Retina (tissue), 1 donor: ENCODE measurements around the gene KIF25.
"Not testable (repeated sequence)": the region's sequence is repeated elsewhere in the genome, so short reads cannot be mapped to it uniquely, and the experiment has no call there.

Experiments used
- DNase-seq: peaks from one replicate; pipeline ENCODE4 v3.0.0-alpha.2; 2016

Gene KIF25

DNA sequence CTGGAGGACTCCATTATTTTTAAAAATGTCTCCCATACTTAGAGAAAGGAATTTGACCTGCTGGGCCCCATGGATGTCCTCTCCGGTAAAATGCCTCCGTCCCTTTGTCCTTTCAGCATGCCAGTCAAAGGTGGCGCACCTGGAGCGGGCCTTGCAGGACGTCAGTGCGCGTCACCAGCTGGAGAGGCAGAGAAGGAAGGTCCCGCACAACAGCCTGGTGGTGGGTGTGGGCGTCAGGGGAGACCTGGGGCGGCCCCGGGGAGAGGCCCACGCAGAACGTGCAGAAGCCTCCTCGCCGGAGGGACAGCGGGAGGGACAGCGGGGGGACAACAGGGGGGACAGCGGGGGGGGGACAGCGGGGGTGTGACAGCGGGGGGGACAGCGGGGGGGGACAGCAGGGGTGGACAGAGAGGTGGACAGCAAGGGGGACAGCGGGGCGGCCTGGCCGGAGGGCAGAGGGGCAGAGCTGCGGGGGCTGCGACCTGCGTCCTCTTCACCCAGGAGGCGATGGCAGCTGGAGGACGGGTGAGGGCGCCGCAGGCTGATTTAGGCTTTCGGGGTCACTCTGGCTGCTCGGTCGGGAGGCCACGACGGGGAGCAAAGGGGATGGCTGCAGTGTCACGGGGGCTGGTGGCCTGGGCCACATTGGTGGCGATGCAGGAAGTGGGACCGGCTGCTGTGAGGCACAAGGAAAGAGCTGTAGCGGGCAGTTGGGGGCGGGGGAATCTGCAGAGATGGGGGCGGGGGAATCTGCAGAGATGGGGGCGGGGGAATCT lies 859 bp upstream of the KIF25 start:
- DNase-seq: no peak

- DNase-seq: no peak
Measured at GRCh38 chr6:167998215-167998614, 744 bp downstream of the KIF25 start.

- no peak for DNase-seq
Measured at GRCh38 chr6:168000198-168001028, 2.9 kb downstream of the KIF25 start.

GRCh38 chr6:168001029-168001332 lies 3.5 kb downstream of the KIF25 start:
- no peak for DNase-seq

GRCh38 chr6:168001514-168001913 lies 4.0 kb downstream of the KIF25 start:
- DNase-seq: not testable (repeated sequence)

DNA sequence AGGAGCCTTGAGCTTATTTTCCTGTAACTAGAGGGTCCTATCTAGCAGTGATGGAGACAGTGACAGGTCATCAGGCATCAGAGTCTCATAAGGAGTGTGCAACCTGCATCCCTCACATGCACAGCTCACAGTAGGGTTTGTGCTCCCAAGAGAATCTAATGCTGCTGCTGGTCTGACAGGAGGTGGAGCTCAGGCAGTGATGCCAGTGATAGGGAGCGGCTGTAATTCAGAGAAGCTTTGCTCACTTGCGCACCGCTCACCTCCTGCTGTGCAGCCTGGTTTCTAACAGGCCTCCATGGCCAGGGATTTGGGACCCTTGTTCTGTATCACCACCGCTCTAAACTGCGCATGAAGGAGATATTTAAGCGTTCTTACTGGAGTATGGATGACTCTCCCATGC lies 5.3 kb downstream of the KIF25 start:
- peak; percentile 19 for DNase-seq

DNA sequence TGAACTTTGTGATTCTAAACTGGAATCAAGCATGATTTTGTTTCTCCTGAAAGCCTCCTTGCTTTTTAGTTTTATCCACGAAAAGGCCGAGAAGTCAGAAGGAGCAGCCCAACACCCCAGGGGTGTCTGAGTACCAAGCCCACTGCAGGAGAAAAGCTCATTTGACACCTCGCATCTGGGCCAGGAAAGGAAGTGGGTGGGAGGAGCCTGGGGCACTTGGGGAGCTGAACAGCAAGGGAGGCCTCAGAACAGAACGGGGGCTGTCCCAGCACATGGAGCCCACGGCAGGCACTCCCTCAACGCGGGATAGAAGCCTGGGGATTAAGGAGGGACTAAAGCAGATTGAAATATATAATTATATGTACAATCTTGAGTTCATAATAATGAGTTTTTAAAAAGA lies 6.6 kb downstream of the KIF25 start:
- no peak for DNase-seq

GRCh38 chr6:168004945-168005344 lies 7.5 kb downstream of the KIF25 start:
- no peak for DNase-seq

DNA sequence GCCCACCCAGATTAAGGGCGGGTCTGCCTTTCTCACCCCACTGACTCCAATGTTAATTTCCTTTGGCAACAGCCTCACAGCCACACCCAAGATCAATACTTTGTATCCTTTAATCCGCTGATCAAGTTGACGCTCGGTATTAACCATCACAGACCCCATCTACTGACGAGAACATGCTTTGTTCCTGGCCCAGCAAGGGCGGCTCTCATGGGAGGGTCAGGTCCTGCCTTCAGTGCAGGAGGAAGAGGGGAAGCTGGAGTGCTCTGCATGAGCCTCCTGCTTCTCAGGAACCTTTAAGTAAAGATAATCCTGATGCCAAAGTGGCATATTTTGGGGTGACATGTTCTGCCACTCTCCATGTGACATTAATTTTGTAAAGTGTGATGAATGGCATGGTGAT lies 8.3 kb downstream of the KIF25 start:
- no peak for DNase-seq

GRCh38 chr6:168007592-168008338 lies 10.3 kb downstream of the KIF25 start:
- DNase-seq: no peak

DNA sequence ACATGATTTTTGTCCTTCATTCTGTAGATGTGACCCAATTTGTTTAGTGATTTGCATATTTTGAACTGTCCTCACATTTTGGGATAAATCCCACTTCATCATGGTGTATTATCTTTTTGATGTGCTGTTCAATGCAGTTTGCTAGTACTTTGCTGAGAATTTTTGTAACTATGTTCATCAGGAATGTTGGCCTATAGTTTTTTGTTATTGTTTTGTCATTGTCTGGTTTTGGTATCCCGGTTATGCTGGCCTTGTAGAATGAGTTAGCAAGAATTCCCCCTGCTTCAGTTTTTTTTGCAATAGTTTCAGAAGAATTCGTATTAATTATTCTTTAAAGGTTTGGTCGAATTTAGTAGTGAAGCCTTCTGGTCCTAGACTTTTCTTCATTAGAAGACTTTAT lies 11.9 kb downstream of the KIF25 start:
- no peak for DNase-seq

DNA sequence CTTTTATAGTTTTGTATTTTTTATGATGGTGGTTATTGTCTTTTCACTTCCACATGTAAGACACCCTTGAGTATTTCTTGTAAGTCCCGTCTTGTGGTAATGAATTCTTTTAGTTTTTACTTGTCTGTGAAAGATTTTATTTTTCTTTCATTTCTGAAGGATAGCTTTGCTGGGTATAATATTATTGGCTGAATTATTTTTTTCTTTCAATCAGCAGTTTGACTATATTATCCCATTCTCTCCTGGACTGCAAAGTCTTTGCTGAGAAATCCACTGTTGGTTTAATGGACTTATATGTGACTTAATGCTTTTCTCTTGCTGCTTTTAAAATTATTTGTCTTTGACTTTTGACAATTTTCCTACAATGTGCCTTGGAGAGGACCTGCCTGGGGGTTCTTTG lies 13.8 kb downstream of the KIF25 start:
- DNase-seq: no peak

- no peak for DNase-seq
Measured at GRCh38 chr6:168012431-168013249, 15.2 kb downstream of the KIF25 start.

- DNase-seq: no peak
Measured at GRCh38 chr6:168013250-168013915, 15.9 kb downstream of the KIF25 start.

DNA sequence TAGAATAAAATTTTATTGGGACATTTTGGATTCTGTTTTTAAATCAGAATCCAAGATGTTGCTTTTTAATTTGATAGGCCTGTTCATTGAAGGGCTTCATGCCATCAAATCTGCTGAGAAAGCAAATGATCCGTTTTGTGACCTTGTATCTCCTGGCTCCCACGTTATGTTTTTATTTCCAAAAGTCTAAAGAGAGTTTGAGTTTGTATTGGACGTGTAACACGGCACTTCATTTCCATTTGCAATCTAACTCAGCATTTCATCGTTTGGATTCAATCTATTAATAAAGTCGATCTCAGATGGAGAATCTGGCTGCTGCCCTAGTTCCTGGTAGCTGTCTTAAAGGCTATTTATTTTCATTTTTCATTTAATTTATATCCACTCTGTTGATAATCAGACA lies 17.0 kb downstream of the KIF25 start:
- DNase-seq: no peak

DNA sequence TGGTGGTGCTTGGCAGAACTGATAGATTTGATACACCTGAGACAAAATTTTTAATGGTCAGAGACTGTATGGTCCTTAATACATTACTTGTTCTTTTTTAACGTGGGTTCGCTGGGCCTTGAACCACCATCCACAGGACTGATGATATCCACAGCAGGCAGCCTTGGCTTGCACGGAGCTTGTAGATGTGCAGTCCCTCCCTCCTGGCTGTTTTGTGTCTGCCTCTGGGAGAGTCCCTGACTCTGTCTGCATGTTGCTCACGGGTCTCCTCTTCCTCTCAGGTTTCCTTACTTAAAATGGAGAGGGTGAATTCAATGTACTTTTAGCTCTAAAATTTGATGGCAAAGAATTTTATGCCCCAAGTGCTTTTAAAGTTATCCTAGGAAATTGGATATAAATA lies 17.5 kb downstream of the KIF25 start:
- no peak for DNase-seq

- DNase-seq: no peak
Measured at GRCh38 chr6:168015482-168016175, 18.2 kb downstream of the KIF25 start.

GRCh38 chr6:168016176-168016620 lies 18.7 kb downstream of the KIF25 start:
- no peak for DNase-seq

GRCh38 chr6:168016721-168017525 lies 19.5 kb downstream of the KIF25 start:
- DNase-seq: no peak

DNA sequence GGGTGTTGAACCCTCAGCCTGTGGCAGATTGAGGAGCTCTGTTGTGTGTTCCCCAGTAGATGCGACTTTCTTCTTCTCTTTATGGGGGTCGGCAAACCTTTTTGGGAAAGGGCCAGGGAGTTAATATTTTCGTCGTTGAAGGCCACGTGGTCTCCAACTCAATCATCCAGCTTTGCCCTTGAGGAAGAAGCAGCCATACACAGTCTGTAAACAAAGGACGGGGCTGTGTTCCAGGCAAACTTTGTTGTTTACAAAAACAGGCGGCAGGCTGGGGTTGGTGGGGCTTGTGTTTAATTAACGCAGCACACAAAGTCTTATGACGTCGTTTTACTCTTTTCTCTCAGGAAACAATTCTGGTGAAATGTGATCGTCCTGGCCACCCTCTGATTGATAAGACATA lies 20.2 kb downstream of the KIF25 start:
- no peak for DNase-seq

- no peak for DNase-seq
Measured at GRCh38 chr6:168018664-168019063, 21.2 kb downstream of the KIF25 start.
